Ureter (tissue), 1 donor: ENCODE measurements around the gene QSOX2. TPM values are rescaled to one million over a fixed set of nuclear protein-coding genes. Genes with fewer than 3 reads are reported as not detected.

Experiments used
- DNase-seq: peaks from one replicate; pipeline ENCODE4 v3.0.0-alpha.2; 2020; ENCODE audit warnings: low spot score
- total RNA-seq: library from RNA; stranded (reverse); gene quantifications from one replicate; pipeline ENCODE4 v1.2.4, GENCODE V29; 2023
- donor health status: DM: yes; HTN: yes; CAD: no.

QSOX2 gene
- total RNA-seq, 1 donor from 2014 or later = 12.8 TPM

- no peak for DNase-seq
Observed at GRCh38 chr9:136222166-136222905, 23.3 kb downstream of the QSOX2 start.

GRCh38 chr9:136220017-136220729, 25.4 kb downstream of the QSOX2 start:
- no peak for DNase-seq

- DNase-seq = no peak
Observed at GRCh38 chr9:136219276-136219675, 26.3 kb downstream of the QSOX2 start.

DNA sequence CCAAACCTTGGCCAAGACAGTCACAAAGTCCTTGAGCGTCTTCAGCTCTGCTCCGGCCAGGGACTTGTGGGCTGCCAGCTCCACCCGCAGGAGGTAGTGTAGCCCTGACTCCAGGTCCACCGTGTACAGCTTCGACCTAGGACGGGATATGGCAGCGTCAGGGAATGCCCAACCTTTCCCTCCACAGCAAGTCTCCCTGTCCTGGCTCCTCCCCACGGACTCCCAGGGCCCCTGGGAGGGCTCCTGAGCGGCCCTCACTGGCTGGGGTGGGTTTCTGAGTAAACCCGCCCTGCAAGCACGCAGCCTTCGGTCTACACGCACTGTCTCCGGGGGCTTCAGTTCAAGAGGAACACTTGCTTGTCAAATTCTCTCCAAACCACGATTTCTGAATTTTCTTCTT, 26.9 kb downstream of the QSOX2 start:
- DNase-seq = no peak

GRCh38 chr9:136218271-136218670, 27.3 kb downstream of the QSOX2 start:
- DNase-seq = no peak

- no peak for DNase-seq
Observed at GRCh38 chr9:136216541-136217244, 28.9 kb downstream of the QSOX2 start.

DNA sequence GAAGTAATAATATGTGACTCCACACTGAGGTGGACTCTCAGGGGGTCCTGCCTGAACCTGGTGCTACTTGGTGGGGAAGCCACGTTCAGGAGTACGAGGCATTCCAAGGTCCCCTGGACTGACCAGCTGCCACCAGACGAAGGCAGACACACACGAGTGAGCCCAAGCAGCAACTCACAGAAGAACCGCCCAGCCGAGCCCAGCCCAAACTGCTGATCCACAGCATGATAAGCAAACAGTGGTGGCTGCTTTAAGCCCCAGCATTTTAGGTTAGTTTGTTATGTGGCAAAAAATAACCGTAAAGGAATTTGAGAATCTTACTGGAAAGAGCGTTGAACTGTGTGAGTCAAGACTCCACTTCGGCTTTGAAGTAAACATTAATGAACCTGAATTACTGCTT, 31.9 kb downstream of the QSOX2 start:
- no peak for DNase-seq

DNA sequence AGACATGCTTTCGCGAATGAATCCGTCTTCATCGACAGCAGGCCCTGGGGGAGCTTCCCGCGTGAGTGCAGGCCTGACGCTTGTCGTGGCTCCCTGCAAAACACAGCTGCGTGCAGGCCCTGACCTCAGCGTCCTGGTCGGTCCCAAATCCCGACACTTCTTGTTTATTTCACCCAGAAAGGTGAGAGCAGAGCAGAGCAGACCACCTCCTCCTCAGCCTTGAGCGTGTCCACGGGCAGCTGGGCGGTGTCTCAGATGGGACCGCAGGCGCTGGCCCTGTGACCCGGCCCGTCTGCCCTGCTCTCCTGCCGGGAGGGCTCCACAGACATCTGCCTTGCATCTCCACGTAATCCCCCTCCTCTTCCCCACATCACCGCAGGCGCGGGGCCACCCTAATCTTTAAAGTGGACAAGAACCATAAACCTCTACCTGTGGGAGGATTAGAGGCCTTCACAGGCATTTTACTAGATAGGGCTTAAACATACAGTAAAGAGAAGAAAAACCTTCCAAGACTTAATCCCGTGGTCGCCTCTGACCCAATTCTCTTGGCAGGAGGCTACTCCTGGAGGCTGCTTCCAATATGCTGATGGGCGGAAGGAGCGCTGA, 33.2 kb downstream of the QSOX2 start:
- no peak for DNase-seq

- DNase-seq = no peak
Observed at GRCh38 chr9:136211441-136212344, 33.9 kb downstream of the QSOX2 start.

DNA sequence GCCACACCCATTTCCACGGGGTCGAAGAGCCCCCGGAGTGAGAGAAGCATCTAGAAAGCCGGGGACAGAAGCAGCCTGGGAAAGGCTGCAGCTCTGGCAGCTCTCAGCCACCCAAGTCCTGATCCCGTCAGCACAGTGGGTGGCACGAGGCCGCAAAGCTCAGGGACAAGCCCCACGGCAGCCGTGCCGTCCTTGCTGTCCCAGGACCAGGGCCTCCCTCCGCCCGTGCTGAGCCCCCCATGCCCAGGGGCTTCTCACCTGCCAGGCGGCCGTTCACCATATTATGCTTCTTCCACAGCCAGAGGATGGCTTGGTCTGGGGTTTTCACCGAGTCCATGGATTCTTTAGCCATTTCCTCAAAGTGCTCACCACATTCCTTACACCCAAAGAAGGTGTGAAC, 34.6 kb downstream of the QSOX2 start:
- no peak for DNase-seq

GRCh38 chr9:136210276-136210675, 35.3 kb downstream of the QSOX2 start:
- DNase-seq = no peak

DNA sequence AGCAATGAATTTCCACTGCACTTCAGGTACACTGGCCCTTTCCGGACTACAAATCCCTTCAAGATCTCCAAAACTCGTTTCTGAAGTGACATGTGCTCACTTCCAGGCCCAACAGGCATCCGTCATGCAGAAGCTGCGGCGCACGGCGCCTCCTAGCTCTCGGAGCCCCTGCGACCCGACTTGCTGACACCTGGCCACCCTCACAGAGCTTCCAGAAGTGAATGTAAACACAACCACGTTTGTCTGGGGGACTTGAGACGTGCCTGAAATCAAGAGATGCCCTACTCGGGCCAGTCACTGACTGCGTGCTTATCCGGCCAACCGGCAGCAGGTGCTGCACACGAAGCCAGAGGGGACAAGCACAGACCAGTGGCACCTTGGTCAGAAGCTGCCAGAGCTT, 35.8 kb downstream of the QSOX2 start:
- no peak for DNase-seq

GRCh38 chr9:136209232-136209631, 36.4 kb downstream of the QSOX2 start:
- DNase-seq = no peak

GRCh38 chr9:136208675-136209074, 36.9 kb downstream of the QSOX2 start:
- no peak for DNase-seq

DNA sequence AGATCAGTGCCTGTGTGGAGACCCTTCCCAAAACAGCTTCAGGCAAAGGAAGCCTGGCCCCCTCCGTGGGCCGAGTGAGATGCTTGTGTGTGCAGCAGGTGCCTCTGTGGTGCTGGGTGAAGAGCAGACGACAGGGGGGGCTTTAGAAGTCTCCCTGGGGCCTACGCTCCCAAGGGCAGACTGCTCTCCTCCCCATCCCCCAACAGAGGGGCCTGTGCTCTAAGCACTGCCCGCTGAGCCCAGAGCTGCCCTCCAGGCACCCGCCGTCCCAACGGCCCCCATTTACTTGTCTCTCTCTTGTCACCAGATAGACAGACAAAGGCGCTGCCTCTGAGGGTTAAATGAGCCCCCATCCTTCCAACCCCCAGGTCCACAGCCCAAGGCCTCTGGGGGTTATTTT, 38.0 kb downstream of the QSOX2 start:
- no peak for DNase-seq

GRCh38 chr9:136206602-136207275, 38.9 kb downstream of the QSOX2 start:
- DNase-seq = no peak

DNA sequence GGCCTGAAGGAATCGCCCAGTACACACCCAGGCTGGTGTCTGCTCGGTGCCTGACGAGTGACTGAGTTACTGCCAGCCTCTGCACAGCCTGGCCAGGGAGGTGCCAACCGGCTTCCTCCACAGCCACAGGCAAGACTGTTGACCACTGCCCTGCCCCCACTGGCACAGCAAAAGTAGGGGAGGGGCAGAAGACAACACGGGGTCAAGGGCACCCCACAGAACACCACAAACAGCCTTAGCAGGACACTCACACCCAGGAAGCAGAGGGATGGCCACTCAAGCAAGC, 40.0 kb downstream of the QSOX2 start:
- DNase-seq = no peak

DNA sequence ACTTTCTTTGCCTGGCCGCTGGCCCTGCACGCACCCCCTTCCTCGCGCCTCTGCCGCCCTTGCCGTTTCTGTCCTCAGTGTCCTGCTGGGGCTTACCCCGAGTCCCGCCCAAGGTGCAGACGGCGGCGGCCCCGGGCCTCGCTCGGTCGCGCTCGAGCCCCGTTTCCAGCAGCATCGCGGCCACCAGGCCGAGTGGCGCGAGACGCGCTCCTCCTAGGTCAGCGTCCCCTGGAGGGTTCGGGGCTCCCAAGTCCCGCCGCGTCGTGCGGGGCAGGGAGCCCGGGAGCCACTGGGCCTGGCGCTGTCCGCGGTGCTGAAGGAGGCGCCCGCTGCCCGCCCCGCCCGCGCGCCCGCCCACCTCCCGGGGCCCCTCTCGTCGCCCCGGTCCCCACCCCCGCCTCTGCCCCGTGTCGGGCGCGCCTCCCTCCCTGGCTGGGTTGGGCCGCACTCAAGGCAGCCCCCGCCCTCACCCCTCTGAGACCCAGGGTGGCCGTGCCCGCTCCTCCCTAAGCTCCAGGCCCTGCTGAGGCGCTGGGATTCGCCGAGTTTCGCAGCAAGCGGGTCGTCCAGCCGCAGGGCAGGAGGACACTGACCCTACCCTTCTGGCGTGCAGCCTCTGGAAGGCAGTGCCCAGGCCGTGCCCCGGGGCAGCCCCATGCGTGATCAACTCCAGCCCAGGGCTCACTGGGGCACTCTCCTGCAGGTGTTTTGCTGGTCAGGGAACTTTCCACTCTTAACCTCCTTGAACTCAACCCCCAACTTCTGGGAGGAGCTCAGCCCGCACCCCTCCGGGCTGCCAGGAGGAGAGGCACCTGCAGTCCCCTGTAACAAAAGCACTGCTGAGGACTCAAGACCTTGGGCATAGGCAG, 40.5 kb downstream of the QSOX2 start, which contains the start of gene LHX3:
LHX3 (minus strand) TSS at position 291 of the 869 bp plus-strand sequence; CDS start at position 175, 116 bp downstream.
- DNase-seq = no peak

DNA sequence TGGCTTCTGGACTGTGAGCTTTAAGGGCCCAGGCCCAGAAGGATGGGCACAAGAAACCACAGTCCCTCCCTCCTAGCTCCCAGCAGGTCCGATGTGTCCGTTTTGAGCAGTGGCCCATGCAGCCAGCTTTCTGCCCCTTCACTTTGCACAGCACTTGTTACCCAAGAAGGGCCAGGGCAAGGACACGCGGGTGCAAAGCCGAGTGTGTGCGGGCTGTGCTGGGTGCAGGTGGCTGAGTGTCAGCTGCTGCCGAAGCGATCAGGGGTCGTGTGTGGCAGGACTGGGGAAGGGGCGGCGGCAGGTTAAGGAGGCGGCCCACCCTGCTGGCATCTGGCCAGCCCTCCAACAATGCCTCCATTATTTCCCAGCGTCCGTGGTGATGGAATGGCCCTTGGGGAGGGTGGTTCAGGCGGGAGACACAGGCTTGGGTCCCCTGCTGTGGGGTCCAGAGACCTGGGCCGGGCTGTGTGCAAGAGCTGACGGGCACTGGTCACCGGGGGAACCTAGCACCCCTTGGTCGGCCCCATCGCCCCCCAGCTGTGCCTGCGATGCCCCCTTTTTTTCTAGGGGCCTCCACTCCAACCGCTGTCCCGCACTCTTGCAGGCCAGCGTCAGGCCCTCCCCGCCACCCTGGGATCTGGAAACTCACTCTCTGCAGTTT, 41.3 kb downstream of the QSOX2 start:
- DNase-seq = no peak
